B cell (primary cell): ENCODE results near the gene STK33. TPM values are rescaled to one million over a fixed set of nuclear protein-coding genes. Genes with fewer than 3 reads are reported as not detected.

ENCODE experiments used
- ATAC-seq: fragments of 200-7000 bp; cut with Tn5 transposase; one replicate; pipeline ENCODE4 v1.10.0; 2021; ENCODE audit warnings: low read depth, mild to moderate bottlenecking, moderate number of reproducible peaks, moderate library complexity
- CTCF ChIA-PET: fragments of 350-600 bp; sonication (Branson Sonifier 250); formaldehyde crosslinking; loops from one replicate; lab custom pipeline; 2021; ENCODE audit warnings: antibody characterized with exemption, inconsistent platforms; lab: Charles Lee
- POLR2A ChIA-PET: fragments of 350-600 bp; sonication (Branson Sonifier 250); formaldehyde crosslinking; loops from one replicate; lab custom pipeline; 2021; ENCODE audit warnings: antibody characterized with exemption; lab: Charles Lee
- DNase-seq: peaks from one replicate; pipeline ENCODE4 v3.0.0; 2013
- H2AFZ ChIP-seq: 2 replicates; pipeline ENCODE4 v1.6.1; 2012; ENCODE audit warnings: mild to moderate bottlenecking, low read depth, low read length; ENCODE audit not compliant: insufficient read depth, poor library complexity, severe bottlenecking
- H3K27ac ChIP-seq, 2 donors: 1 replicate in 1 of 2; 2 replicates in 1 of 2; pipeline ENCODE4 v1.5.1; 2012 to 2013; ENCODE audit warnings: low read length in 2 of 2, mild to moderate bottlenecking in 2 of 2, moderate library complexity in 1 of 2
- H3K27me3 ChIP-seq, 4 experiments: fragments of 200-600 bp in 1 of 4; sonication (generic) in 1 of 4; replicated peaks in 1 of 4; 1 replicate in 2 of 4; 2 replicates in 2 of 4; pipeline versions ENCODE4 v1.6.1 to v1.7.0; 2013 to 2016; ENCODE audit warnings: low read length in 3 of 4, mild to moderate bottlenecking in 2 of 4, mixed read lengths in 1 of 4, moderate library complexity in 1 of 4; ENCODE audit not compliant: insufficient read depth in 4 of 4, control insufficient read depth in 3 of 4; ENCODE audit errors: control extremely low read depth in 1 of 4
- H3K36me3 ChIP-seq, 2 experiments: replicated peaks in 1 of 2; 1 replicate in 1 of 2; 2 replicates in 1 of 2; pipeline versions ENCODE4 v1.6.1 to v1.7.1; 2013; ENCODE audit warnings: low read length in 1 of 2; ENCODE audit not compliant: insufficient read depth in 2 of 2, control insufficient read depth in 1 of 2; ENCODE audit errors: control extremely low read depth in 1 of 2, extremely low read depth in 1 of 2
- H3K4me1 ChIP-seq, 2 donors: fragments of 200-600 bp in 1 of 2; sonication (generic) in 1 of 2; 1 replicate in 1 of 2; 2 replicates in 1 of 2; pipeline versions ENCODE4 v1.5.1 to v1.6.1; 2013 to 2017; ENCODE audit warnings: low read length in 2 of 2; ENCODE audit not compliant: control insufficient read depth in 2 of 2, insufficient read depth in 2 of 2
- H3K4me2 ChIP-seq: replicated peaks from 2 replicates; pipeline ENCODE3; 2012; ENCODE audit warnings: mild to moderate bottlenecking, low read depth, low read length; ENCODE audit not compliant: poor library complexity, severe bottlenecking
- H3K4me3 ChIP-seq, 5 experiments: fragments of 200-600 bp in 1 of 5; sonication (generic) in 1 of 5; 1 replicate in 3 of 5; 2 replicates in 2 of 5; pipeline versions ENCODE4 v1.5.1 to v1.7.0; 2011 to 2016; ENCODE audit warnings: low read length in 4 of 5, mild to moderate bottlenecking in 4 of 5, low read depth in 2 of 5, control low read depth in 1 of 5, moderate library complexity in 1 of 5; ENCODE audit not compliant: insufficient read depth in 1 of 5; ENCODE audit errors: control extremely low read depth in 1 of 5, extremely low read depth in 1 of 5
- H3K79me2 ChIP-seq: fragments of 200-600 bp; sonication (generic); one replicate; pipeline ENCODE4 v1.6.0; 2016; ENCODE audit warnings: low read length; ENCODE audit not compliant: control insufficient read depth, insufficient read depth
- H3K9ac ChIP-seq: fragments of 200-600 bp; sonication (generic); 2 replicates; pipeline ENCODE4 v1.6.1; 2017; ENCODE audit warnings: mild to moderate bottlenecking, low read length, moderate library complexity
- H3K9me3 ChIP-seq, 3 donors: one replicate each; pipeline versions ENCODE4 v1.6.1 to v1.7.1; 2013; ENCODE audit warnings: low read length in 2 of 3; ENCODE audit not compliant: control insufficient read depth in 2 of 3, insufficient read depth in 1 of 3; ENCODE audit errors: control extremely low read depth in 1 of 3
- H4K20me1 ChIP-seq: 2 replicates; pipeline ENCODE4 v1.6.0; 2012; ENCODE audit warnings: mild to moderate bottlenecking, low read length; ENCODE audit not compliant: insufficient read depth, control insufficient read depth, poor library complexity, severe bottlenecking
- H3K27ac Mint-ChIP-seq: one replicate; pipeline ENCODE4 v1.8.0; 2021; ENCODE audit warnings: mixed read lengths
- H3K27me3 Mint-ChIP-seq: one replicate; pipeline ENCODE4 v1.8.0; 2021; ENCODE audit warnings: mixed read lengths
- H3K4me1 Mint-ChIP-seq: one replicate; pipeline ENCODE4 v1.8.0; 2021; ENCODE audit warnings: mixed read lengths
- H3K4me3 Mint-ChIP-seq: one replicate; pipeline ENCODE4 v1.8.0; 2021; ENCODE audit warnings: mixed read lengths
- H3K9me3 Mint-ChIP-seq: one replicate; pipeline ENCODE4 v1.8.0; 2022; ENCODE audit warnings: mixed read lengths; ENCODE audit not compliant: insufficient read depth
- CTCF ChIP-seq: fragments of 200-600 bp; IDR thresholded peaks from one replicate; pipeline ENCODE4 v1.8.0; 2022; ENCODE audit warnings: antibody characterized with exemption, mild to moderate bottlenecking
- EZH2 ChIP-seq: IDR thresholded peaks from 2 replicates; pipeline ENCODE4 v1.6.1; 2012; ENCODE audit warnings: borderline replicate concordance, low read depth, mild to moderate bottlenecking, moderate library complexity, low read length; ENCODE audit not compliant: insufficient read depth, poor library complexity, severe bottlenecking
- WGBS: methylation state at CpG from one replicate; pipeline ENCODE4 v1.1.5; 2013; ENCODE audit warnings: missing lambda C conversion rate; ENCODE audit not compliant: insufficient coverage; 5-methylcytosine and 5-hydroxymethylcytosine counted together
- intact Hi-C: fragments of 100-400 bp; cut with micrococcal nuclease; formaldehyde crosslinking; loops from one replicate; pipeline ENCODE4 v1.10.0; 2022
- polyA plus RNA-seq: library from polyadenylated mRNA; depleted of rRNA; stranded (reverse); fragments of >200 nt; gene quantifications from 2 replicates; pipeline ENCODE4 v1.2.3, GENCODE V29; 2012
- total RNA-seq, 2 donors: library from RNA; stranded (reverse); fragments of 120-200 nt in 1 of 2; gene quantifications; 1 replicate in 1 of 2; 2 replicates in 1 of 2; pipeline versions ENCODE4 v1.2.3 to v1.2.4, GENCODE V29; 2013 to 2022

The STK33 gene
- total and polyA plus RNA-seq, 2 donors (not counting 1 experiment from before 2014, with no cell fraction given): 3.1 to 9.3 TPM

GRCh38 chr11:8346157-8346755 is 247.8 kb downstream of the STK33 start:
- Histone ChIP-seq H3K4me3 (no peak overlapping the region), H3K4me2 (no peak overlapping the region), H3K79me2 (no peaks in the 10 kb centered on the region), H3K36me3 (no peaks in the 10 kb centered on the region), H3K4me1 (peaks cover 17 to 25% of the 10 kb centered on the region in 2 donors), H3K9ac (no peak overlapping the region), H3K9me3 (peaks cover 0 to 21% (median 0%) of the 10 kb centered on the region in 3 donors), H2AFZ (no peak overlapping the region), H3K27ac (no peak overlapping the region), H4K20me1 (no peaks in the 10 kb centered on the region), H3K27me3 (no peaks in the 10 kb centered on the region)
- CTCF ChIA-PET: no interaction called here
- Mint-ChIP-seq H3K9me3 (no peaks in the 10 kb centered on the region), H3K27me3 (peaks cover 13% of the 10 kb centered on the region), H3K27ac (no peak overlapping the region), H3K4me1 (peaks cover 23% of the 10 kb centered on the region), H3K4me3 (no peak overlapping the region)
- intact Hi-C loops: no loop called here
- TF ChIP-seq EZH2: no peak
- no peak for TF ChIP-seq CTCF
- POLR2A ChIA-PET: no interaction called here
- DNase-seq: no peak
- ATAC-seq: no peak
- 98% methylated on average over 11 of the region's 16 CpGs for WGBS

- H3K4me1 ChIP-seq: peaks cover 17 to 25% of the 10 kb centered on the region in 2 donors
- H3K9me3 ChIP-seq: peaks cover 0 to 21% (median 0%) of the 10 kb centered on the region in 3 donors
- whole genome bisulfite sequencing: 99% methylated on average over 11 of the region's 11 CpGs
- no peaks in the 10 kb centered on the region for H4K20me1 ChIP-seq
- Mint-ChIP-seq H3K4me1 (peaks cover 25% of the 10 kb centered on the region), H3K27ac (no peak overlapping the region), H3K9me3 (no peaks in the 10 kb centered on the region), H3K4me3 (no peak overlapping the region), H3K27me3 (peaks cover 9% of the 10 kb centered on the region)
- ChIA-PET POLR2A (no interaction called here), CTCF (no interaction called here)
- H3K4me3 ChIP-seq: no peak overlapping the region
- DNase-seq (no peak), ATAC-seq (no peak)
- H3K4me2 ChIP-seq: no peak overlapping the region
- H3K36me3 ChIP-seq: no peaks in the 10 kb centered on the region
- H3K27me3 ChIP-seq: no peaks in the 10 kb centered on the region
- no peak overlapping the region for H2AFZ ChIP-seq
- no peaks in the 10 kb centered on the region for H3K79me2 ChIP-seq
- no peak overlapping the region for H3K9ac ChIP-seq
- TF ChIP-seq EZH2 (no peak), CTCF (no peak)
- H3K27ac ChIP-seq: no peak overlapping the region
- intact Hi-C loops: no loop called here
Measured at GRCh38 chr11:8345179-8345578, 248.8 kb downstream of the STK33 start.
